ENCODE measurements around the gene LHFPL3. TPM values are rescaled to one million over a fixed set of nuclear protein-coding genes. Genes with fewer than 3 reads are reported as not detected.

The LHFPL3 gene
- total RNA-seq: not detected in 2 replicates

DNA sequence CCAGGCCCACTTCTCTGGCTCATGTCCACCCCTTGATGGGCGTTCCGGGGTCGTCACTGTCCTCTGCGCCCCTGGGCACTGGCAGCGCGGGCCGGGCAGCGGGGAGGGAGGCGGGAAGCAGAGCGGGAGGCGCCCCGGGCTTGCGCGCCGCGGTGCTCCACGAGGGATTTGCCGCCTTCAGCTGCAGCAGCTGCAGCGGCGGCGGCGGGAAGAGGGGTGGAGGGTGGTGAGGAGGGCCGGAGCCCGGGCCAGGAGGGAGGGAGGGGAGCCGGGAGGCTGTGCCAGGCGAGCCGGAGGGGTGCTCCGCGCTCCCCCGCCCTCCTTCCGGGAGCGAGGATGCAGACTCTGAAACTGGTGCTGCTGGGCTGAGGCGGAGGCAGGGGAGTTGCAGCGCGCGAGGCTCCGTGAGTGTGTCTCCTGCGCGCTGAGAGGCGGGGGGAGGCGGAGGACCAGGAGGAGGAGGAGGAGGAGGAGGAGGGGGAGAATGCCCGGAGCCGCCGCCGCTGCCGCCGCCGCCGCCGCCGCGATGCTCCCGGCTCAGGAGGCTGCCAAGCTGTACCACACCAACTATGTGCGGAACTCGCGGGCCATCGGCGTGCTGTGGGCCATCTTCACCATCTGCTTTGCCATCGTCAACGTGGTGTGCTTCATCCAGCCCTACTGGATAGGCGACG is at the start of gene LHFPL3:
Gene LHFPL3, plus strand, starts transcription at position 308 of the 674 bp plus-strand sequence.

Other genes with a start within 250 kb of the LHFPL3 start
- 12.4 and 12.9 TPM in 2 replicates for gene ORC5, start 120.6 kb upstream of the LHFPL3 start, total RNA-seq